ENCODE results near the gene CRK.

DNA sequence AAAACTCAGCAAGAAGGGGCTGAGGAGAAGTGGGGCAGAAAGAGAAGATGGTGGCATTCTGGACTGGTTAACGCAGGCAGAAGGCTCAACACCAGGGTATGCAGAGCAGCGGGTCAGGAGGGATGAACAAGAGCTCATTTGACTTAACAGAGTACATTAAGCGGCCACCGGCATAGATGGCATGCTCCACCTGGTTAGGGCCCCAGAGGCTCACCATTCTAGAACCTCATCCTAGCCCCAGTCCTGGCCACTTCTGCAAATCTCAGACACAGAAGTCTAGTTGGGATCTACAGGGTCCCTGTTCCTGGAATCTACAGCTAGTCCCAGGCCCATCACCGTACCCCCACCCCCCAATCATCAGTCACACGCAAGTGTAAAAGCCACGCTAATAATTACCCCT is 38.2 kb upstream of the CRK start:
- no peak for TF ChIP-seq CTCF (IDR thresholded peaks at IDR 0.05)
- TF ChIP-seq POLR2A (IDR thresholded peaks at IDR 0.05; ENCODE audit: low read depth) = no peak
- TF ChIP-seq EP300 (IDR thresholded peaks at IDR 0.05) = no peak
- no peak for TF ChIP-seq POLR2AphosphoS5 (IDR thresholded peaks at IDR 0.05)
